Left lung (tissue), 10 donors: Measurements from ENCODE around the gene DDX6. TPM values are rescaled to one million over a fixed set of nuclear protein-coding genes. Genes with fewer than 3 reads are reported as not detected.

Experiments
- ATAC-seq: fragments of 200-7000 bp; cut with Tn5 transposase; one replicate; pipeline ENCODE4 v1.9.1; 2020; ENCODE audit warnings: moderate library complexity
- DNase-seq, 4 donors: peaks; one replicate each; pipeline ENCODE4 v3.0.0-alpha.2; 2013 to 2020
- H3K27ac ChIP-seq, 2 donors: fragments of 200-600 bp; sonication (generic) in 1 of 2; one replicate each; pipeline versions ENCODE4 v1.5.0 to v1.8.0; 2020 to 2021
- H3K27me3 ChIP-seq, 2 donors: fragments of 200-600 bp; sonication (generic) in 1 of 2; one replicate each; pipeline versions ENCODE4 v1.5.0 to v1.8.0; 2020 to 2021
- H3K36me3 ChIP-seq, 2 donors: fragments of 200-600 bp; sonication (generic) in 1 of 2; one replicate each; pipeline versions ENCODE4 v1.5.0 to v1.8.0; 2020 to 2021
- H3K4me1 ChIP-seq, 2 donors: fragments of 200-600 bp; one replicate each; pipeline ENCODE4 v1.8.0; 2021
- H3K4me3 ChIP-seq, 2 donors: fragments of 200-600 bp; sonication (generic) in 1 of 2; one replicate each; pipeline versions ENCODE4 v1.5.0 to v1.8.0; 2020 to 2021; ENCODE audit warnings: mild to moderate bottlenecking in 1 of 2
- H3K9me3 ChIP-seq, 2 donors: fragments of 200-600 bp; sonication (generic) in 1 of 2; one replicate each; pipeline versions ENCODE4 v1.5.0 to v1.8.0; 2020 to 2021
- CTCF ChIP-seq, 2 donors: fragments of 200-600 bp; sonication (generic) in 1 of 2; IDR thresholded peaks; one replicate each; pipeline versions ENCODE4 v1.5.0 to v1.8.0; 2021; ENCODE audit warnings: antibody characterized with exemption in 2 of 2
- intact Hi-C, 2 donors: fragments of 100-400 bp; cut with DNase I; formaldehyde crosslinking; loops; one replicate each; pipeline versions ENCODE4 v1.11.2 to v1.14.2; 2022
- polyA plus RNA-seq, 6 donors: library from polyadenylated mRNA; unstranded; fragments of 120-200 nt; gene quantifications; one replicate each; pipeline ENCODE4 v1.2.1, GENCODE V29; 2013; ENCODE audit not compliant: insufficient read length in 6 of 6
- total RNA-seq, 2 donors: library from RNA; stranded (reverse); fragmentation: NEBNext Ultra II Directional; extraction: Animal tissue kit (Norgen Biotek cat#: 25700); gene quantifications; one replicate each; pipeline ENCODE4 v1.2.1, GENCODE V29; 2021
- donor health status: DM: no; HTN: yes; CAD: no.
- donor health status: DM: no; HTN: no; CAD: no.

DDX6 gene
- total and polyA plus RNA-seq, 8 donors, result 105 to 143 (median 132) TPM

- intact Hi-C loops, result no loop called here
- Histone ChIP-seq H3K4me3 (no peak overlapping the region), H3K27me3 (peaks cover 0 to 8% of the 10 kb centered on the region in 2 donors), H3K9me3 (peaks cover 0 to 5% of the 10 kb centered on the region in 2 donors), H3K4me1 (peaks cover 0 to 7% of the 10 kb centered on the region in 2 donors), H3K36me3 (no peaks in the 10 kb centered on the region), H3K27ac (no peak overlapping the region)
- ATAC-seq (peak; percentile 68), DNase-seq (no peak)
- TF ChIP-seq CTCF (IDR thresholded peaks at IDR 0.05), result no peak
Measured at GRCh38 chr11:118705111-118705741, 85.7 kb downstream of the DDX6 start.

- Histone ChIP-seq H3K27me3 (peaks cover 0 to 8% of the 10 kb centered on the region in 2 donors), H3K36me3 (no peaks in the 10 kb centered on the region), H3K4me3 (no peak overlapping the region), H3K9me3 (peaks cover 0 to 6% of the 10 kb centered on the region in 2 donors), H3K4me1 (peaks cover 0 to 15% of the 10 kb centered on the region in 2 donors), H3K27ac (peak overlapping the region in 1 of 2 donors; percentile 30)
- peak in 1 of 4 donors; percentile 66 for DNase-seq
- intact Hi-C loops, result no loop called here
- ATAC-seq, result peak; percentile 64
- TF ChIP-seq CTCF (IDR thresholded peaks at IDR 0.05), result no peak
Measured at GRCh38 chr11:118703563-118704106, 87.3 kb downstream of the DDX6 start.

- DNase-seq (no peak), ATAC-seq (no peak)
- H3K27ac ChIP-seq, result peak overlapping the region in 1 of 2 donors; percentile 53
- H3K27me3 ChIP-seq, result no peaks in the 10 kb centered on the region
- no peaks in the 10 kb centered on the region for H3K36me3 ChIP-seq
- no peak overlapping the region for H3K4me3 ChIP-seq
- intact Hi-C loops, result loop anchor here in 1 of 2 donors (10.0 kb wide), 1 partner anchor 255 kb away; the partner anchor contains the start of gene UPK2
- peaks cover 0 to 8% of the 10 kb centered on the region in 2 donors for H3K4me1 ChIP-seq
- H3K9me3 ChIP-seq, result peaks cover 0 to 6% of the 10 kb centered on the region in 2 donors
- no peak for TF ChIP-seq CTCF (IDR thresholded peaks at IDR 0.05)
Measured at GRCh38 chr11:118699506-118700220, 91.3 kb downstream of the DDX6 start.

Other genes with a start within 250 kb of the DDX6 start
- gene IFT46, start 225.2 kb downstream of the DDX6 start, total RNA-seq, result 10 to 100 TPM; 15.6 to 19.1 TPM
- 10 to 100 TPM; 39.2 to 48.3 (median 44.6) TPM for gene IFT46, start 225.2 kb downstream of the DDX6 start, polyA plus RNA-seq
- gene ARCN1, start 218.8 kb downstream of the DDX6 start, total RNA-seq, result 100 to 1,000 TPM; 141 to 163 TPM
- 100 to 1,000 TPM; 150 to 171 (median 168) TPM for gene ARCN1, start 218.8 kb downstream of the DDX6 start, polyA plus RNA-seq
- 100 to 1,000 TPM in 1 of 2 donors, 10 to 100 TPM in 1; 76.5 to 120 TPM for gene PHLDB1, start 183.5 kb downstream of the DDX6 start, total RNA-seq
- 100 to 1,000 TPM in 2 of 6 donors, 10 to 100 TPM in 4; 82.0 to 105 (median 91.7) TPM for gene PHLDB1, start 183.5 kb downstream of the DDX6 start, polyA plus RNA-seq
- gene TREH, start 111.5 kb downstream of the DDX6 start, total RNA-seq, result not detected
- under 1 TPM in 5 of 6 donors, not detected in 1; 0.20 to 0.42 (median 0.24) TPM for gene TREH, start 111.5 kb downstream of the DDX6 start, polyA plus RNA-seq
- under 1 TPM in 1 of 2 donors, not detected in 1; 0.10 TPM for gene CXCR5, start 92.7 kb upstream of the DDX6 start, total RNA-seq
- gene CXCR5, start 92.7 kb upstream of the DDX6 start, polyA plus RNA-seq, result not detected
- 10 to 100 TPM; 79.4 to 88.9 TPM for gene BCL9L, start 134.8 kb upstream of the DDX6 start, total RNA-seq
- 10 to 100 TPM; 33.2 to 63.0 (median 49.9) TPM for gene BCL9L, start 134.8 kb upstream of the DDX6 start, polyA plus RNA-seq
- gene UPK2, start 165.1 kb upstream of the DDX6 start, total RNA-seq, result not detected
- gene UPK2, start 165.1 kb upstream of the DDX6 start, polyA plus RNA-seq, result 1 to 10 TPM; 2.2 to 4.3 (median 3.5) TPM
- not detected for gene FOXR1, start 180.6 kb upstream of the DDX6 start, total RNA-seq
- not detected for gene FOXR1, start 180.6 kb upstream of the DDX6 start, polyA plus RNA-seq
- gene CENATAC, start 207.0 kb upstream of the DDX6 start, total RNA-seq, result 10 to 100 TPM; 34.5 to 53.0 TPM
- gene CENATAC, start 207.0 kb upstream of the DDX6 start, polyA plus RNA-seq, result 10 to 100 TPM; 35.6 to 51.5 (median 41.5) TPM
- 100 to 1,000 TPM; 786 to 872 TPM for gene RPS25, start 227.2 kb upstream of the DDX6 start, total RNA-seq
- gene RPS25, start 227.2 kb upstream of the DDX6 start, polyA plus RNA-seq, result 1,000 to 10,000 TPM; 1,385 to 1,738 (median 1,562) TPM
- gene TRAPPC4, start 227.6 kb upstream of the DDX6 start, total RNA-seq, result 10 to 100 TPM; 57.1 to 66.3 TPM
- gene TRAPPC4, start 227.6 kb upstream of the DDX6 start, polyA plus RNA-seq, result 10 to 100 TPM; 72.4 to 92.7 (median 77.6) TPM
- gene SLC37A4, start 239.7 kb upstream of the DDX6 start, total RNA-seq, result 10 to 100 TPM; 17.8 to 19.8 TPM
- 10 to 100 TPM; 23.1 to 28.8 (median 27.0) TPM for gene SLC37A4, start 239.7 kb upstream of the DDX6 start, polyA plus RNA-seq